OCI-M1 (cell line): ENCODE data around the gene TTLL9.

Source experiments
- DNase-seq: peaks from one replicate; lab custom pipeline; 2025; lab: John Stamatoyannopoulos, UW

The TTLL9 gene

GRCh38 chr20:31949877-31950646 lies 79.6 kb downstream of the TTLL9 start:
- peak; percentile 93 for DNase-seq

GRCh38 chr20:31951203-31951529 lies 80.7 kb downstream of the TTLL9 start:
- DNase-seq: no peak

- peak; percentile 97 for DNase-seq
Measured at GRCh38 chr20:31951530-31952453, 81.4 kb downstream of the TTLL9 start, which contains the start of gene PDRG1. TSS of gene PDRG1 (minus strand) at chr20:31952046. CDS start at chr20:31951961, 85 bp downstream.

- DNase-seq: no peak
Measured at GRCh38 chr20:31953556-31954148, 83.2 kb downstream of the TTLL9 start.

- DNase-seq: no peak
Measured at GRCh38 chr20:31954500-31954899, 84.1 kb downstream of the TTLL9 start.

GRCh38 chr20:31956556-31957526 lies 86.4 kb downstream of the TTLL9 start:
- peak; percentile 46 for DNase-seq

- DNase-seq: no peak
Measured at GRCh38 chr20:31962761-31963160, 92.3 kb downstream of the TTLL9 start.

- no peak for DNase-seq
Measured at GRCh38 chr20:31963889-31964288, 93.5 kb downstream of the TTLL9 start.

GRCh38 chr20:31966991-31967655 lies 96.7 kb downstream of the TTLL9 start:
- no peak for DNase-seq

- peak; percentile 5 for DNase-seq
Measured at GRCh38 chr20:31967830-31968249, 97.4 kb downstream of the TTLL9 start, which contains the start of gene XKR7. TSS of gene XKR7 (plus strand) at chr20:31968151. CDS start at chr20:31968176, 25 bp downstream.

- DNase-seq: peak; percentile 88
Measured at GRCh38 chr20:31968291-31969126, 98.1 kb downstream of the TTLL9 start.

- no peak for DNase-seq
Measured at GRCh38 chr20:31969991-31970390, 99.6 kb downstream of the TTLL9 start.

- no peak for DNase-seq
Measured at GRCh38 chr20:31972471-31973021, 102.1 kb downstream of the TTLL9 start.

GRCh38 chr20:31974296-31974695 lies 103.9 kb downstream of the TTLL9 start:
- DNase-seq: no peak

GRCh38 chr20:31974951-31975487 lies 104.6 kb downstream of the TTLL9 start:
- DNase-seq: no peak

GRCh38 chr20:31975874-31976273 lies 105.4 kb downstream of the TTLL9 start:
- DNase-seq: no peak

GRCh38 chr20:31977080-31977479 lies 106.6 kb downstream of the TTLL9 start:
- DNase-seq: no peak

GRCh38 chr20:31979713-31980426 lies 109.4 kb downstream of the TTLL9 start:
- DNase-seq: no peak

- no peak for DNase-seq
Measured at GRCh38 chr20:31981784-31982183, 111.3 kb downstream of the TTLL9 start.
